Measurements from ENCODE around the gene IL15.

The IL15 gene

DNA sequence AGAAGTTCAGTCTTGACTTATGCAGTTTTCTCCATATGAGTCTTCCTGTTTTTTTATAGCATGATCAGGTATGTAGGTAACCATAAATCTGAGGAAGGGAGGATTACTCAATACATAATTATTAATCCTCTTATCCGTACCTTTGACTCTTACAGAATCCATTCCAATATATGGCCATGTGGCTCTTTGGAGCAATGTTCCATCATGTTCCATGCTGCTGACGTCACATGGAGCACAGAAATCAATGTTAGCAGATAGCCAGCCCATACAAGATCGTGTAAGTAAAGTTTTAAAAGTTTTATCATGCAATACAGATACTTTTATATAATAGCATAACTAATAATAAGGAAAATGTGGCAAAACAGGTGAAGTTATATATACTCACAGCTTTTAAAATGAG is 19.6 kb downstream of the IL15 start:
- Histone ChIP-seq H3K27me3 (ENCODE audit: control insufficient read depth, insufficient read depth, low read length) (no peaks in the 10 kb centered on the region), H3K4me1 (ENCODE audit: control insufficient read depth, insufficient read depth, low read length) (no peaks in the 10 kb centered on the region), H3K9ac (ENCODE audit: low read length) (no peak overlapping the region), H3K27ac (ENCODE audit: low read depth, low read length) (no peak overlapping the region), H3K4me3 (ENCODE audit: low read length) (no peak overlapping the region), H3K36me3 (ENCODE audit: control insufficient read depth, insufficient read depth, low read length) (no peaks in the 10 kb centered on the region)

GRCh38 chr4:141657550-141658250 is 21.3 kb downstream of the IL15 start:
- H3K27me3 ChIP-seq (ENCODE audit: control insufficient read depth, insufficient read depth, low read length): no peaks in the 10 kb centered on the region
- H3K4me3 ChIP-seq (ENCODE audit: low read length): no peak overlapping the region
- H3K9ac ChIP-seq (ENCODE audit: low read length): no peak overlapping the region
- no peak overlapping the region for H3K27ac ChIP-seq (ENCODE audit: low read depth, low read length)
- H3K36me3 ChIP-seq (ENCODE audit: control insufficient read depth, insufficient read depth, low read length): no peaks in the 10 kb centered on the region
- H3K4me1 ChIP-seq (ENCODE audit: control insufficient read depth, insufficient read depth, low read length): no peaks in the 10 kb centered on the region

DNA sequence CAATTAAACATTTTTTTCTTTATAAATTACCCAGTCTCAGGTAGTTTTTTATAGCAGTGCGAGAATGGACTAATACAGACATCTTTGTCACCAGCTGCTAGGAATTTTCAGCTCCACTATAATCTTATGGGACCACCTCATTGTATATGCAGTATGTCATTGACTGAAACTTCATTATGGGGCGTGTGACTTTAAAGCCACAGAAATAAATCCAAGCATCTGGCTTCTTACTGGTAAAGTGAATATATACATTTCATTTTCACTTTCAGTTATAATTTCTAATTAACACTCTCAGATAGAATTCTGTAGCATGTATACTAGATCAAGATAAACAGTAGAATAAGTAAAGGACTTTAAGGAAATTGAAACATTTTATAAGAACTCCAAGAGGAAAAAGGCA is 21.9 kb downstream of the IL15 start:
- Histone ChIP-seq H3K27ac (ENCODE audit: low read depth, low read length) (no peak overlapping the region), H3K4me3 (ENCODE audit: low read length) (no peak overlapping the region), H3K27me3 (ENCODE audit: control insufficient read depth, insufficient read depth, low read length) (no peaks in the 10 kb centered on the region), H3K9ac (ENCODE audit: low read length) (no peak overlapping the region), H3K36me3 (ENCODE audit: control insufficient read depth, insufficient read depth, low read length) (no peaks in the 10 kb centered on the region), H3K4me1 (ENCODE audit: control insufficient read depth, insufficient read depth, low read length) (no peaks in the 10 kb centered on the region)

GRCh38 chr4:141659539-141659938 is 23.2 kb downstream of the IL15 start:
- no peaks in the 10 kb centered on the region for H3K4me1 ChIP-seq (ENCODE audit: control insufficient read depth, insufficient read depth, low read length)
- H3K36me3 ChIP-seq (ENCODE audit: control insufficient read depth, insufficient read depth, low read length): no peaks in the 10 kb centered on the region
- no peak overlapping the region for H3K27ac ChIP-seq (ENCODE audit: low read depth, low read length)
- no peak overlapping the region for H3K9ac ChIP-seq (ENCODE audit: low read length)
- no peak overlapping the region for H3K4me3 ChIP-seq (ENCODE audit: low read length)
- no peaks in the 10 kb centered on the region for H3K27me3 ChIP-seq (ENCODE audit: control insufficient read depth, insufficient read depth, low read length)

GRCh38 chr4:141660880-141661279 is 24.5 kb downstream of the IL15 start:
- Histone ChIP-seq H3K27me3 (ENCODE audit: control insufficient read depth, insufficient read depth, low read length) (no peaks in the 10 kb centered on the region), H3K36me3 (ENCODE audit: control insufficient read depth, insufficient read depth, low read length) (no peaks in the 10 kb centered on the region), H3K27ac (ENCODE audit: low read depth, low read length) (no peak overlapping the region), H3K4me3 (ENCODE audit: low read length) (no peak overlapping the region), H3K4me1 (ENCODE audit: control insufficient read depth, insufficient read depth, low read length) (no peaks in the 10 kb centered on the region), H3K9ac (ENCODE audit: low read length) (no peak overlapping the region)

- no peaks in the 10 kb centered on the region for H3K4me1 ChIP-seq (ENCODE audit: control insufficient read depth, insufficient read depth, low read length)
- no peaks in the 10 kb centered on the region for H3K36me3 ChIP-seq (ENCODE audit: control insufficient read depth, insufficient read depth, low read length)
- H3K27me3 ChIP-seq (ENCODE audit: control insufficient read depth, insufficient read depth, low read length): no peaks in the 10 kb centered on the region
- H3K27ac ChIP-seq (ENCODE audit: low read depth, low read length): no peak overlapping the region
- H3K4me3 ChIP-seq (ENCODE audit: low read length): no peak overlapping the region
- no peak overlapping the region for H3K9ac ChIP-seq (ENCODE audit: low read length)
Observed at GRCh38 chr4:141668200-141668910, 32.0 kb downstream of the IL15 start.

- Histone ChIP-seq H3K27me3 (ENCODE audit: control insufficient read depth, insufficient read depth, low read length) (no peaks in the 10 kb centered on the region), H3K27ac (ENCODE audit: low read depth, low read length) (no peak overlapping the region), H3K4me3 (ENCODE audit: low read length) (no peak overlapping the region), H3K4me1 (ENCODE audit: control insufficient read depth, insufficient read depth, low read length) (no peaks in the 10 kb centered on the region), H3K36me3 (ENCODE audit: control insufficient read depth, insufficient read depth, low read length) (no peaks in the 10 kb centered on the region), H3K9ac (ENCODE audit: low read length) (no peak overlapping the region)
Observed at GRCh38 chr4:141669501-141669900, 33.1 kb downstream of the IL15 start.

- H3K27ac ChIP-seq (ENCODE audit: low read depth, low read length): no peak overlapping the region
- H3K9ac ChIP-seq (ENCODE audit: low read length): no peak overlapping the region
- no peak overlapping the region for H3K4me3 ChIP-seq (ENCODE audit: low read length)
- no peaks in the 10 kb centered on the region for H3K36me3 ChIP-seq (ENCODE audit: control insufficient read depth, insufficient read depth, low read length)
- no peaks in the 10 kb centered on the region for H3K4me1 ChIP-seq (ENCODE audit: control insufficient read depth, insufficient read depth, low read length)
- no peaks in the 10 kb centered on the region for H3K27me3 ChIP-seq (ENCODE audit: control insufficient read depth, insufficient read depth, low read length)
Observed at GRCh38 chr4:141675384-141675783, 39.0 kb downstream of the IL15 start.

DNA sequence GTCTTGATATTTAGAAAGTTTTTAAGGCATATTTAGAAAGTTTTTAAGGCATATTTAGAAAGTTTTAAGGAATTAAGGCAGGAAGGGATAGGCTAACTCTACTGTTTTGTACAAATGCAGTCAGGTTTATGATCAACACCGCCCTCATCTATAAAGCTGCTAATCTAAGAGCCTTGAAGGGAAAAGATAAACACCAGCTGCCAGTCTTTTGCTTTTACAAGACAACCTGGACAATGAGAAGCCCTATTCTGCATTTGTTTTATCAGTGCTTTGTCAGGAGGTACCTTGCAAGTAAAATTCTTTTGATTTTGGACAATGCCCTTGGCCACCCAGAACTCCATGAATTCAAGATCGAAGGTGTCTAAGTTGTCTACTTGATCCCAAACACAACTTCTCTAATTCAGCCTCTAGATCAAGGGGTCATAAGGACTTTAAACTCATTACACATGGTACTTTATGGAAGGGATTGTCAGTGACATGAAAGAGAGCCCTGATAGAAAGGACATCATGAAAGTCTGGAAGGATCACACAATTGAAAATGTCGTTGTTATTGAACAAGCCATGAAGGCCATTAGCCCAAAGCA is 39.8 kb downstream of the IL15 start:
- H3K36me3 ChIP-seq (ENCODE audit: control insufficient read depth, insufficient read depth, low read length): no peaks in the 10 kb centered on the region
- no peak overlapping the region for H3K4me3 ChIP-seq (ENCODE audit: low read length)
- H3K27me3 ChIP-seq (ENCODE audit: control insufficient read depth, insufficient read depth, low read length): no peaks in the 10 kb centered on the region
- H3K4me1 ChIP-seq (ENCODE audit: control insufficient read depth, insufficient read depth, low read length): no peaks in the 10 kb centered on the region
- H3K27ac ChIP-seq (ENCODE audit: low read depth, low read length): no peak overlapping the region
- no peak overlapping the region for H3K9ac ChIP-seq (ENCODE audit: low read length)

GRCh38 chr4:141680060-141680459 is 43.7 kb downstream of the IL15 start:
- Histone ChIP-seq H3K4me1 (ENCODE audit: control insufficient read depth, insufficient read depth, low read length) (no peaks in the 10 kb centered on the region), H3K4me3 (ENCODE audit: low read length) (no peak overlapping the region), H3K27me3 (ENCODE audit: control insufficient read depth, insufficient read depth, low read length) (no peaks in the 10 kb centered on the region), H3K9ac (ENCODE audit: low read length) (no peak overlapping the region), H3K27ac (ENCODE audit: low read depth, low read length) (no peak overlapping the region), H3K36me3 (ENCODE audit: control insufficient read depth, insufficient read depth, low read length) (no peaks in the 10 kb centered on the region)

DNA sequence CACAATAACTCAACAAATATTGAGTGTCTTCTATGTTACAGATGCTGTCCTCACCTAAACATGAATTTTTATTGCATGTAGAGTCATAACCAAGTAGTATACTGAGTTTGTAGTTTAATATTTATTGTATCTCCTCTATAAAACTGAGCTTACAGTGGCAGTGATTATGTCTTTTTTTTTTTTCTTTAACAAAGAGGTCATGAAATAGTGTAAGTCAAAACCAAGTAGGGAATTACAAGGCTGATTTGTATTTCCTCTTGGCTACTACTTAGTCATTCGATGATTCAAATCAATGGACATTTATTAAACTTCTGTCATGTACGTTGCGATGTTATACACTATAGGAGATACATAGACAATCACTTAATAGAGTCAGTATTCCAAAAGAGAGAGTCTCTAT is 48.4 kb downstream of the IL15 start:
- H3K27me3 ChIP-seq (ENCODE audit: control insufficient read depth, insufficient read depth, low read length): no peaks in the 10 kb centered on the region
- H3K36me3 ChIP-seq (ENCODE audit: control insufficient read depth, insufficient read depth, low read length): no peaks in the 10 kb centered on the region
- peaks cover 5% of the 10 kb centered on the region for H3K4me1 ChIP-seq (ENCODE audit: control insufficient read depth, insufficient read depth, low read length)
- no peak overlapping the region for H3K27ac ChIP-seq (ENCODE audit: low read depth, low read length)
- no peak overlapping the region for H3K4me3 ChIP-seq (ENCODE audit: low read length)
- no peak overlapping the region for H3K9ac ChIP-seq (ENCODE audit: low read length)

- Histone ChIP-seq H3K9ac (ENCODE audit: low read length) (no peak overlapping the region), H3K36me3 (ENCODE audit: control insufficient read depth, insufficient read depth, low read length) (no peaks in the 10 kb centered on the region), H3K4me1 (ENCODE audit: control insufficient read depth, insufficient read depth, low read length) (peaks cover 5% of the 10 kb centered on the region), H3K4me3 (ENCODE audit: low read length) (no peak overlapping the region), H3K27ac (ENCODE audit: low read depth, low read length) (no peak overlapping the region), H3K27me3 (ENCODE audit: control insufficient read depth, insufficient read depth, low read length) (no peaks in the 10 kb centered on the region)
Observed at GRCh38 chr4:141686146-141686775, 49.9 kb downstream of the IL15 start.

All from rectal smooth muscle tissue (tissue), 1 donor.